ENCODE results near the gene FIGLA. TPM values are rescaled to one million over a fixed set of nuclear protein-coding genes. Genes with fewer than 3 reads are reported as not detected.

Gene FIGLA
- total and polyA plus RNA-seq, 2 of the 8 experiments (the other 6 are each of a cell fraction or from before 2014, with no cell fraction given): not detected

DNA sequence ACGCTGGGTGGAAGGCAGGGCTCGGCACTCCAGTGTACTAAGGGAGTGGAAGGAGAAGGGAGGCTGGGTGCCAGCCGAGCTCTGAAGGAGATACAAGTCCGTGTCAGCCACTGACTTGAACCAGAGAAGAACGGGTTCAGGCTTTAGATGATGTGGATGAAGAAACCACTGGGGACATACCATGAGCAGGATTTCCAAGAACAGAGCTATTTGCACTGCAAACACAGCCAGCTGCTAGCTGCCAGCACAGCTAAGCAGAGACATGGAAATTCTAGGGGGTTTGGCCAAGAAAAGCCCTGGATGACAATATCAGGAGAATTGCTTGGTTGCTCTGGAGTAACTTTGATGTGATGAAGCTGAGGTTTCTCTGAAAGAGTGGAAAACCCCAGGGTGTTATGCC lies 39.9 kb upstream of the FIGLA start (continued):
- TF ChIP-seq, protein P1, sequence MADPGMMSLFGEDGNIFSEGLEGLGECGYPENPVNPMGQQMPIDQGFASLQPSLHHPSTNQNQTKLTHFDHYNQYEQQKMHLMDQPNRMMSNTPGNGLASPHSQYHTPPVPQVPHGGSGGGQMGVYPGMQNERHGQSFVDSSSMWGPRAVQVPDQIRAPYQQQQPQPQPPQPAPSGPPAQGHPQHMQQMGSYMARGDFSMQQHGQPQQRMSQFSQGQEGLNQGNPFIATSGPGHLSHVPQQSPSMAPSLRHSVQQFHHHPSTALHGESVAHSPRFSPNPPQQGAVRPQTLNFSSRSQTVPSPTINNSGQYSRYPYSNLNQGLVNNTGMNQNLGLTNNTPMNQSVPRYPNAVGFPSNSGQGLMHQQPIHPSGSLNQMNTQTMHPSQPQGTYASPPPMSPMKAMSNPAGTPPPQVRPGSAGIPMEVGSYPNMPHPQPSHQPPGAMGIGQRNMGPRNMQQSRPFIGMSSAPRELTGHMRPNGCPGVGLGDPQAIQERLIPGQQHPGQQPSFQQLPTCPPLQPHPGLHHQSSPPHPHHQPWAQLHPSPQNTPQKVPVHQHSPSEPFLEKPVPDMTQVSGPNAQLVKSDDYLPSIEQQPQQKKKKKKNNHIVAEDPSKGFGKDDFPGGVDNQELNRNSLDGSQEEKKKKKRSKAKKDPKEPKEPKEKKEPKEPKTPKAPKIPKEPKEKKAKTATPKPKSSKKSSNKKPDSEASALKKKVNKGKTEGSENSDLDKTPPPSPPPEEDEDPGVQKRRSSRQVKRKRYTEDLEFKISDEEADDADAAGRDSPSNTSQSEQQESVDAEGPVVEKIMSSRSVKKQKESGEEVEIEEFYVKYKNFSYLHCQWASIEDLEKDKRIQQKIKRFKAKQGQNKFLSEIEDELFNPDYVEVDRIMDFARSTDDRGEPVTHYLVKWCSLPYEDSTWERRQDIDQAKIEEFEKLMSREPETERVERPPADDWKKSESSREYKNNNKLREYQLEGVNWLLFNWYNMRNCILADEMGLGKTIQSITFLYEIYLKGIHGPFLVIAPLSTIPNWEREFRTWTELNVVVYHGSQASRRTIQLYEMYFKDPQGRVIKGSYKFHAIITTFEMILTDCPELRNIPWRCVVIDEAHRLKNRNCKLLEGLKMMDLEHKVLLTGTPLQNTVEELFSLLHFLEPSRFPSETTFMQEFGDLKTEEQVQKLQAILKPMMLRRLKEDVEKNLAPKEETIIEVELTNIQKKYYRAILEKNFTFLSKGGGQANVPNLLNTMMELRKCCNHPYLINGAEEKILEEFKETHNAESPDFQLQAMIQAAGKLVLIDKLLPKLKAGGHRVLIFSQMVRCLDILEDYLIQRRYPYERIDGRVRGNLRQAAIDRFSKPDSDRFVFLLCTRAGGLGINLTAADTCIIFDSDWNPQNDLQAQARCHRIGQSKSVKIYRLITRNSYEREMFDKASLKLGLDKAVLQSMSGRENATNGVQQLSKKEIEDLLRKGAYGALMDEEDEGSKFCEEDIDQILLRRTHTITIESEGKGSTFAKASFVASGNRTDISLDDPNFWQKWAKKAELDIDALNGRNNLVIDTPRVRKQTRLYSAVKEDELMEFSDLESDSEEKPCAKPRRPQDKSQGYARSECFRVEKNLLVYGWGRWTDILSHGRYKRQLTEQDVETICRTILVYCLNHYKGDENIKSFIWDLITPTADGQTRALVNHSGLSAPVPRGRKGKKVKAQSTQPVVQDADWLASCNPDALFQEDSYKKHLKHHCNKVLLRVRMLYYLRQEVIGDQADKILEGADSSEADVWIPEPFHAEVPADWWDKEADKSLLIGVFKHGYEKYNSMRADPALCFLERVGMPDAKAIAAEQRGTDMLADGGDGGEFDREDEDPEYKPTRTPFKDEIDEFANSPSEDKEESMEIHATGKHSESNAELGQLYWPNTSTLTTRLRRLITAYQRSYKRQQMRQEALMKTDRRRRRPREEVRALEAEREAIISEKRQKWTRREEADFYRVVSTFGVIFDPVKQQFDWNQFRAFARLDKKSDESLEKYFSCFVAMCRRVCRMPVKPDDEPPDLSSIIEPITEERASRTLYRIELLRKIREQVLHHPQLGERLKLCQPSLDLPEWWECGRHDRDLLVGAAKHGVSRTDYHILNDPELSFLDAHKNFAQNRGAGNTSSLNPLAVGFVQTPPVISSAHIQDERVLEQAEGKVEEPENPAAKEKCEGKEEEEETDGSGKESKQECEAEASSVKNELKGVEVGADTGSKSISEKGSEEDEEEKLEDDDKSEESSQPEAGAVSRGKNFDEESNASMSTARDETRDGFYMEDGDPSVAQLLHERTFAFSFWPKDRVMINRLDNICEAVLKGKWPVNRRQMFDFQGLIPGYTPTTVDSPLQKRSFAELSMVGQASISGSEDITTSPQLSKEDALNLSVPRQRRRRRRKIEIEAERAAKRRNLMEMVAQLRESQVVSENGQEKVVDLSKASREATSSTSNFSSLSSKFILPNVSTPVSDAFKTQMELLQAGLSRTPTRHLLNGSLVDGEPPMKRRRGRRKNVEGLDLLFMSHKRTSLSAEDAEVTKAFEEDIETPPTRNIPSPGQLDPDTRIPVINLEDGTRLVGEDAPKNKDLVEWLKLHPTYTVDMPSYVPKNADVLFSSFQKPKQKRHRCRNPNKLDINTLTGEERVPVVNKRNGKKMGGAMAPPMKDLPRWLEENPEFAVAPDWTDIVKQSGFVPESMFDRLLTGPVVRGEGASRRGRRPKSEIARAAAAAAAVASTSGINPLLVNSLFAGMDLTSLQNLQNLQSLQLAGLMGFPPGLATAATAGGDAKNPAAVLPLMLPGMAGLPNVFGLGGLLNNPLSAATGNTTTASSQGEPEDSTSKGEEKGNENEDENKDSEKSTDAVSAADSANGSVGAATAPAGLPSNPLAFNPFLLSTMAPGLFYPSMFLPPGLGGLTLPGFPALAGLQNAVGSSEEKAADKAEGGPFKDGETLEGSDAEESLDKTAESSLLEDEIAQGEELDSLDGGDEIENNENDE (IDR thresholded peaks at IDR 0.05; ENCODE audit: insufficient replicate concordance, low read length): no peak
- TF ChIP-seq NRF1 (IDR thresholded peaks at IDR 0.05; ENCODE audit: low read depth, low read length): no peak
- TF ChIP-seq TBP (IDR thresholded peaks at IDR 0.05; ENCODE audit: low read depth, low read length): no peak
- TF ChIP-seq, protein P2, sequence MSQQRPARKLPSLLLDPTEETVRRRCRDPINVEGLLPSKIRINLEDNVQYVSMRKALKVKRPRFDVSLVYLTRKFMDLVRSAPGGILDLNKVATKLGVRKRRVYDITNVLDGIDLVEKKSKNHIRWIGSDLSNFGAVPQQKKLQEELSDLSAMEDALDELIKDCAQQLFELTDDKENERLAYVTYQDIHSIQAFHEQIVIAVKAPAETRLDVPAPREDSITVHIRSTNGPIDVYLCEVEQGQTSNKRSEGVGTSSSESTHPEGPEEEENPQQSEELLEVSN (IDR thresholded peaks at IDR 0.05): no peak
- no peak for TF ChIP-seq CHD1 (IDR thresholded peaks at IDR 0.05; ENCODE audit: low read depth, low read length)
- no peak for TF ChIP-seq NANOG (IDR thresholded peaks at IDR 0.05; ENCODE audit: insufficient read depth, low read depth, low read length, poor library complexity, severe bottlenecking)
- TF ChIP-seq POLR2A (IDR thresholded peaks at IDR 0.05; ENCODE audit: control extremely low read depth in 1 of 2, low read depth in 2 of 2, low read length in 2 of 2): no peak
- TF ChIP-seq BACH1 (IDR thresholded peaks at IDR 0.05; ENCODE audit: low read length): no peak
- TF ChIP-seq SP1 (IDR thresholded peaks at IDR 0.05; ENCODE audit: low read depth, low read length): no peak
